Measurements from ENCODE around the gene CAMTA1.

The CAMTA1 gene

DNA sequence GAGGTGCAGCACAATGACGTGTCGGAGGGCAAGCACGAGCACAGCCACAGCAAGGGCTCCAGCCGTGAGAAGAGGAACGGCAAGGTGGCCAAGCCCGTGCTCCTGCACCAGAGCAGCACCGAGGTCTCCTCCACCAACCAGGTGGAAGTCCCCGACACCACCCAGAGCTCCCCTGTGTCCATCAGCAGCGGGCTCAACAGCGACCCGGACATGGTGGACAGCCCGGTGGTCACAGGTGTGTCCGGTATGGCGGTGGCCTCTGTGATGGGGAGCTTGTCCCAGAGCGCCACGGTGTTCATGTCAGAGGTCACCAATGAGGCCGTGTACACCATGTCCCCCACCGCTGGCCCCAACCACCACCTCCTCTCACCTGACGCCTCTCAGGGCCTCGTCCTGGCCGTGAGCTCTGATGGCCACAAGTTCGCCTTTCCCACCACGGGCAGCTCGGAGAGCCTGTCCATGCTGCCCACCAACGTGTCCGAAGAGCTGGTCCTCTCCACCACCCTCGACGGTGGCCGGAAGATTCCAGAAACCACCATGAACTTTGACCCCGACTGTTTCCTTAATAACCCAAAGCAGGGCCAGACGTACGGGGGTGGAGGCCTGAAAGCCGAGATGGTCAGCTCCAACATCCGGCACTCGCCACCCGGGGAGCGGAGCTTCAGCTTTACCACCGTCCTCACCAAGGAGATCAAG lies 878.3 kb downstream of the CAMTA1 start:
- TF ChIP-seq, protein P1, sequence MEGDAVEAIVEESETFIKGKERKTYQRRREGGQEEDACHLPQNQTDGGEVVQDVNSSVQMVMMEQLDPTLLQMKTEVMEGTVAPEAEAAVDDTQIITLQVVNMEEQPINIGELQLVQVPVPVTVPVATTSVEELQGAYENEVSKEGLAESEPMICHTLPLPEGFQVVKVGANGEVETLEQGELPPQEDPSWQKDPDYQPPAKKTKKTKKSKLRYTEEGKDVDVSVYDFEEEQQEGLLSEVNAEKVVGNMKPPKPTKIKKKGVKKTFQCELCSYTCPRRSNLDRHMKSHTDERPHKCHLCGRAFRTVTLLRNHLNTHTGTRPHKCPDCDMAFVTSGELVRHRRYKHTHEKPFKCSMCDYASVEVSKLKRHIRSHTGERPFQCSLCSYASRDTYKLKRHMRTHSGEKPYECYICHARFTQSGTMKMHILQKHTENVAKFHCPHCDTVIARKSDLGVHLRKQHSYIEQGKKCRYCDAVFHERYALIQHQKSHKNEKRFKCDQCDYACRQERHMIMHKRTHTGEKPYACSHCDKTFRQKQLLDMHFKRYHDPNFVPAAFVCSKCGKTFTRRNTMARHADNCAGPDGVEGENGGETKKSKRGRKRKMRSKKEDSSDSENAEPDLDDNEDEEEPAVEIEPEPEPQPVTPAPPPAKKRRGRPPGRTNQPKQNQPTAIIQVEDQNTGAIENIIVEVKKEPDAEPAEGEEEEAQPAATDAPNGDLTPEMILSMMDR (conservative IDR thresholded peaks at IDR 0.05; ENCODE audit: low read length) = no peak

DNA sequence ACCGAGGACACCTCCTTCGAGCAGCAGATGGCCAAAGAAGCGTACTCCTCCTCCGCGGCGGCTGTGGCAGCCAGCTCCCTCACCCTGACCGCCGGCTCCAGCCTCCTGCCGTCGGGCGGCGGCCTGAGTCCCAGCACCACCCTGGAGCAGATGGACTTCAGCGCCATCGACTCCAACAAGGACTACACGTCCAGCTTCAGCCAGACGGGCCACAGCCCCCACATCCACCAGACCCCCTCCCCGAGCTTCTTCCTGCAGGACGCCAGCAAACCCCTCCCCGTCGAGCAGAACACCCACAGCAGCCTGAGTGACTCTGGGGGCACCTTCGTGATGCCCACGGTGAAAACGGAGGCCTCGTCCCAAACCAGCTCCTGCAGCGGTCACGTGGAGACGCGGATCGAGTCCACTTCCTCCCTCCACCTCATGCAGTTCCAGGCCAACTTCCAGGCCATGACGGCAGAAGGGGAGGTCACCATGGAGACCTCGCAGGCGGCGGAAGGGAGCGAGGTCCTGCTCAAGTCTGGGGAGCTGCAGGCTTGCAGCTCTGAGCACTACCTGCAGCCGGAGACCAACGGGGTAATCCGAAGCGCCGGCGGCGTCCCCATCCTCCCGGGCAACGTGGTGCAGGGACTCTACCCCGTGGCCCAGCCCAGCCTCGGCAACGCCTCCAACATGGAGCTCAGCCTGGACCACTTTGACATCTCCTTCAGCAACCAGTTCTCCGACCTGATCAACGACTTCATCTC lies 879.1 kb downstream of the CAMTA1 start:
- DNase-seq (ENCODE audit: low read depth) = no peak
- H3K4me3 ChIP-seq (ENCODE audit: low read length) = no peak overlapping the region
- TF ChIP-seq, protein P1 (conservative IDR thresholded peaks at IDR 0.05; ENCODE audit: low read length) = no peak

More for the DNA sequence above, 878.3 kb downstream of the CAMTA1 start:
- H3K4me3 ChIP-seq (ENCODE audit: low read length) = no peak overlapping the region
- DNase-seq (ENCODE audit: low read depth) = no peak

DNA sequence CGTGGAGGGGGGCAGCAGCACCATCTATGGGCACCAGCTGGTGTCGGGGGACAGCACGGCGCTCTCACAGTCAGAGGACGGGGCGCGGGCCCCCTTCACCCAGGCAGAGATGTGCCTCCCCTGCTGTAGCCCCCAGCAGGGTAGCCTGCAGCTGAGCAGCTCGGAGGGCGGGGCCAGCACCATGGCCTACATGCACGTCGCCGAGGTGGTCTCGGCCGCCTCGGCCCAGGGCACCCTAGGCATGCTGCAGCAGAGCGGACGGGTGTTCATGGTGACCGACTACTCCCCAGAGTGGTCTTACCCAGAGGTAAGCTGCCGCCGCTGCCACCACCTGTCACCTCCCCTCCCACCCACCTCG lies 879.6 kb downstream of the CAMTA1 start:
- no peak overlapping the region for H3K4me3 ChIP-seq (ENCODE audit: low read length)
- no peak for DNase-seq (ENCODE audit: low read depth)
- TF ChIP-seq, protein P1 (conservative IDR thresholded peaks at IDR 0.05; ENCODE audit: low read length) = no peak

DNA sequence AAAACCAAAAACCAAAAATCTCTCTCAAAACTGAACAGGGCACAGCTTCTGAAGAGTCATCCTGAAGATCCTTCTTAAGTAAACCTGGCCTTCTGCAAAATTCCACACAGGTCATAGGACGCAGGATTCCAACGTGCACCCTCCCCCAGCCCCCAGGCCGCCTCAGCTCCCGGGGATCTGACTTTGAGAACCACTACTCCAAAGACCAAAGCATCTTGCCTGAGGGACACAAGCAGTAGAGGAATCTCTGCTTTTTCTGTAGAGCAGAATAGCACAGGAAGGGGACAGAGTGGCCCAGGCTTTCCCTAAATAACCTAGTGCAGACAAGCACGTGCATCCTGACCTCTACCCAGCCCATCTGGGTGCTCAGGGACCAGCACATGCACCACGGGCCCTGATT lies 881.0 kb downstream of the CAMTA1 start:
- TF ChIP-seq, protein P1 (conservative IDR thresholded peaks at IDR 0.05; ENCODE audit: low read length) = no peak
- H3K4me3 ChIP-seq (ENCODE audit: low read length) = no peak overlapping the region
- DNase-seq (ENCODE audit: low read depth) = no peak

DNA sequence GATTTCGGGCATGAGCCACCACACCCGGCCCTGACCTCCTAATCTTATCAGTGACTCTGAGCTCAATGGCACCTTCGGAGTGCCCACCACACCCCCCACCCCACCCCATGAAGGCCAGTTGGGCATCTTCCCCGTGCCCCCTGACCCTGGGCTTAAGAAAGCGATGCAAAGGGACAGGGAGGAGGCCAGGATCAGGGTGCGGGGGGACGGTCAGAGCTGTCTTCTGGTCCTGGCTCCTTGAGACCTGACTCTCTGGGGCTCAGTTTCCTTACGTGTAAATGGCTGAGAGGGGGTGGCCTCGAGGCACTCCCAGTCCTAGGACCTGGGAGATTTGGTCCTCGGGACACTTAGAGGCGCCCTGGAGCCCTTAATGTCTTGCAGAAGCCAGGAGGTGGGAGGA lies 881.9 kb downstream of the CAMTA1 start:
- TF ChIP-seq, protein P1 (conservative IDR thresholded peaks at IDR 0.05; ENCODE audit: low read length) = no peak
- DNase-seq (ENCODE audit: low read depth) = no peak
- no peak overlapping the region for H3K4me3 ChIP-seq (ENCODE audit: low read length)

DNA sequence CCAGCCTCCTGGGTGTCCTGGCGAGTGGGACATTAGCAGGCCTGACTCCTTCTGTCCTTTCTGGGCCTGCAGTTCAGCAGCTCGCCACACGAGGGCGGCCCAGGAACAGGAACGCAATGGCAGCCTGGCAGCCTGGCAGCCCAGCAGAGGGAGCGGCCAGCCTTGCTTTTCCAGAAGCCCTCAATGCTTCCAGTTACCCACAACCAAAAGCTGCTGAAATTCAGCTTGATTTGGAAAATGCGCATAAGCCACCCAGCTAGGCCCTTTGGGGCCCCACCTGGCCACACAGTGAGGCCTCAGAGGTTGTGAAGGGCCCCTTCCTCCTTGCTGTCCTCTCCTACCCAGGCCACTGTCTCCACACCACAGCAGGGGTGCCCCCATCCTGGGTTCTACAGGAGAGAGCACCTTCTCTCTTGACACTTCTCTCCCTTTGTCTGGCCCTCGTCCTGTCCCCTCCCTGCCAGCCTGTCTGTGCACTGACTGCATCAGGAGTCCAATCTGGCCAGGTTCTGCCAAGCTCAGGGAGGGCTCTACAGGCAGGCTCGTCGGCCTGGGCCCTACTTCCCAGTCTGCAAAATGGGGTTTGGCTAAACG lies 882.5 kb downstream of the CAMTA1 start:
- peak; percentile 74 for DNase-seq (ENCODE audit: low read depth)
- TF ChIP-seq, protein P1 (conservative IDR thresholded peaks at IDR 0.05; ENCODE audit: low read length) = peak; percentile 98
- no peak overlapping the region for H3K4me3 ChIP-seq (ENCODE audit: low read length)
